ENCODE measurements around the gene CYP2A6.
"Not testable (repeated sequence)": the region's sequence is repeated elsewhere in the genome, so short reads cannot be mapped to it uniquely, and the experiment has no call there.

CYP2A6 gene

GRCh38 chr19:40850277-40850676 is at the start of gene CYP2A6:
CYP2A6 (minus strand) TSS chr19:40850447; CDS start chr19:40850426, 21 bp downstream.
- not testable (repeated sequence) for H3K4me3 ChIP-seq (replicated peaks; ENCODE audit: low read depth, low read length); DNase-seq (ENCODE audit: extremely low read depth, low read depth)

GRCh38 chr19:40899964-40900363 is 49.7 kb upstream of the CYP2A6 start:
- not testable (repeated sequence) for DNase-seq (ENCODE audit: extremely low read depth, low read depth); H3K4me3 ChIP-seq (replicated peaks; ENCODE audit: low read depth, low read length)

- DNase-seq (ENCODE audit: extremely low read depth, low read depth), result not testable (repeated sequence)
These were observed 46.9 kb upstream of the CYP2A6 start for GRCh38 chr19:40896843-40897789.

GRCh38 chr19:40896418-40896796 is 46.2 kb upstream of the CYP2A6 start:
- TF ChIP-seq CTCF (IDR thresholded peaks at IDR 0.05; ENCODE audit: low read depth, low read length, missing control alignments), result no peak
- DNase-seq (ENCODE audit: extremely low read depth, low read depth), result no peak
- H3K4me3 ChIP-seq (replicated peaks; ENCODE audit: low read depth, low read length), result no peak overlapping the region

More at GRCh38 chr19:40896843-40897789, 46.9 kb upstream of the CYP2A6 start:
- not testable (repeated sequence) for H3K4me3 ChIP-seq (replicated peaks; ENCODE audit: low read depth, low read length)

GRCh38 chr19:40893112-40893511 is 42.9 kb upstream of the CYP2A6 start:
- no peak for TF ChIP-seq CTCF (IDR thresholded peaks at IDR 0.05; ENCODE audit: low read depth, low read length, missing control alignments)
- no peak overlapping the region for H3K4me3 ChIP-seq (replicated peaks; ENCODE audit: low read depth, low read length)
- DNase-seq (ENCODE audit: extremely low read depth, low read depth), result no peak

- no peak overlapping the region for H3K4me3 ChIP-seq (replicated peaks; ENCODE audit: low read depth, low read length)
- no peak for TF ChIP-seq CTCF (IDR thresholded peaks at IDR 0.05; ENCODE audit: low read depth, low read length, missing control alignments)
- DNase-seq (ENCODE audit: extremely low read depth, low read depth), result no peak
These were observed 39.1 kb upstream of the CYP2A6 start for GRCh38 chr19:40889366-40889765.

- TF ChIP-seq CTCF (IDR thresholded peaks at IDR 0.05; ENCODE audit: low read depth, low read length, missing control alignments), result no peak
- no peak overlapping the region for H3K4me3 ChIP-seq (replicated peaks; ENCODE audit: low read depth, low read length)
- DNase-seq (ENCODE audit: extremely low read depth, low read depth), result no peak
These were observed 37.9 kb upstream of the CYP2A6 start for GRCh38 chr19:40888191-40888590.

GRCh38 chr19:40884187-40884931 is 34.1 kb upstream of the CYP2A6 start:
- not testable (repeated sequence) for DNase-seq (ENCODE audit: extremely low read depth, low read depth)

GRCh38 chr19:40882062-40882461 is 31.8 kb upstream of the CYP2A6 start, which contains the start of gene CYP2A7:
CYP2A7 (minus strand) TSS chr19:40882231; CDS start chr19:40882210, 21 bp downstream.
- H3K4me3 ChIP-seq (replicated peaks; ENCODE audit: low read depth, low read length); DNase-seq (ENCODE audit: extremely low read depth, low read depth): not testable (repeated sequence)

More at GRCh38 chr19:40884187-40884931, 34.1 kb upstream of the CYP2A6 start:
- not testable (repeated sequence) for H3K4me3 ChIP-seq (replicated peaks; ENCODE audit: low read depth, low read length)

- not testable (repeated sequence) for DNase-seq (ENCODE audit: extremely low read depth, low read depth); H3K4me3 ChIP-seq (replicated peaks; ENCODE audit: low read depth, low read length)
These were observed 29.1 kb upstream of the CYP2A6 start for GRCh38 chr19:40879349-40879748.

- H3K4me3 ChIP-seq (replicated peaks; ENCODE audit: low read depth, low read length); DNase-seq (ENCODE audit: extremely low read depth, low read depth): not testable (repeated sequence)
These were observed 25.3 kb upstream of the CYP2A6 start for GRCh38 chr19:40875526-40875951.

GRCh38 chr19:40874874-40875273 is 24.6 kb upstream of the CYP2A6 start:
- not testable (repeated sequence) for DNase-seq (ENCODE audit: extremely low read depth, low read depth); H3K4me3 ChIP-seq (replicated peaks; ENCODE audit: low read depth, low read length)

GRCh38 chr19:40873873-40874272 is 23.6 kb upstream of the CYP2A6 start:
- not testable (repeated sequence) for DNase-seq (ENCODE audit: extremely low read depth, low read depth)

More at GRCh38 chr19:40873873-40874272, 23.6 kb upstream of the CYP2A6 start:
- not testable (repeated sequence) for H3K4me3 ChIP-seq (replicated peaks; ENCODE audit: low read depth, low read length)
